Common myeloid progenitor, CD34-positive (primary cell): Measurements from ENCODE around the gene MAPK12.

Experiments
- CTCF ChIA-PET: fragments of 350-600 bp; sonication (Branson Sonifier 250); formaldehyde crosslinking; loops from one replicate; lab custom pipeline; 2021; ENCODE audit warnings: antibody characterized with exemption; lab: Charles Lee
- POLR2A ChIA-PET: fragments of 350-600 bp; sonication (Branson Sonifier 250); formaldehyde crosslinking; loops from one replicate; lab custom pipeline; 2021; ENCODE audit warnings: antibody characterized with exemption; lab: Charles Lee
- DNase-seq, 3 donors: peaks; one replicate each; pipeline versions ENCODE4 v3.0.0 to v3.0.0-alpha.2; 2013
- H3K27ac ChIP-seq, 2 experiments: 1 replicate in 1 of 2; 2 replicates in 1 of 2; pipeline ENCODE4 v1.7.0; 2013; ENCODE audit warnings: inconsistent platforms in 2 of 2, low read length in 2 of 2, mild to moderate bottlenecking in 2 of 2, low read depth in 1 of 2, moderate library complexity in 1 of 2; ENCODE audit not compliant: severe bottlenecking in 2 of 2, insufficient read depth in 1 of 2, poor library complexity in 1 of 2
- H3K27me3 ChIP-seq, 5 experiments: replicated peaks in 2 of 5; 1 replicate in 3 of 5; 2 replicates in 2 of 5; pipeline versions ENCODE4 v1.6.1 to v1.7.0; 2013; ENCODE audit warnings: low read length in 4 of 5, mild to moderate bottlenecking in 2 of 5, moderate library complexity in 2 of 5, inconsistent platforms in 1 of 5; ENCODE audit not compliant: insufficient read depth in 5 of 5, control insufficient read depth in 4 of 5
- H3K36me3 ChIP-seq, 4 experiments: 1 replicate in 2 of 4; 2 replicates in 2 of 4; pipeline versions ENCODE4 v1.6.1 to v1.7.0; 2013; ENCODE audit warnings: low read length in 3 of 4, control low read depth in 1 of 4, mild to moderate bottlenecking in 1 of 4; ENCODE audit not compliant: control insufficient read depth in 4 of 4, insufficient read depth in 4 of 4
- H3K4me1 ChIP-seq, 4 experiments: 1 replicate in 3 of 4; 2 replicates in 1 of 4; pipeline versions ENCODE4 v1.6.1 to v1.7.1; 2013; ENCODE audit warnings: low read length in 3 of 4, mild to moderate bottlenecking in 3 of 4, control low read depth in 1 of 4, inconsistent platforms in 1 of 4, moderate library complexity in 1 of 4; ENCODE audit not compliant: control insufficient read depth in 4 of 4, insufficient read depth in 4 of 4; ENCODE audit errors: control extremely low read depth in 1 of 4
- H3K4me3 ChIP-seq, 7 experiments: 1 replicate in 4 of 7; 2 replicates in 3 of 7; pipeline versions ENCODE4 v1.5.1 to v1.7.0; 2013; ENCODE audit warnings: mild to moderate bottlenecking in 7 of 7, low read length in 6 of 7, moderate library complexity in 6 of 7, inconsistent platforms in 2 of 7, low read depth in 2 of 7, control low read depth in 1 of 7; ENCODE audit not compliant: insufficient read depth in 4 of 7, control insufficient read depth in 1 of 7; ENCODE audit errors: extremely low read depth in 1 of 7
- H3K9me3 ChIP-seq, 5 experiments: 1 replicate in 4 of 5; 2 replicates in 1 of 5; pipeline versions ENCODE4 v1.6.1 to v1.7.1; 2013; ENCODE audit warnings: low read length in 4 of 5, mild to moderate bottlenecking in 2 of 5, inconsistent platforms in 1 of 5, low read depth in 1 of 5, moderate library complexity in 1 of 5; ENCODE audit not compliant: control insufficient read depth in 4 of 5, insufficient read depth in 2 of 5; ENCODE audit errors: control extremely low read depth in 1 of 5
- WGBS: methylation state at CpG from one replicate; pipeline ENCODE4 v1.1.5; 2013; ENCODE audit not compliant: insufficient coverage; 5-methylcytosine and 5-hydroxymethylcytosine counted together

MAPK12 gene

GRCh38 chr22:50215297-50216054 is 46.0 kb downstream of the MAPK12 start:
- CTCF ChIA-PET, result interaction anchor here (2.5 to 2.7 kb wide), 2 partner anchors 29 to 67 kb away, joined by 7 to 10 read pairs; partner anchors contain the start of gene TUBGCP6
- no peak overlapping the region for H3K4me3 ChIP-seq
- no peak for DNase-seq
- POLR2A ChIA-PET, result no interaction called here
- WGBS, result 99% methylated on average over 8 of the region's 17 CpGs
- H3K36me3 ChIP-seq, result peaks cover 14 to 86% (median 61%) of the 10 kb centered on the region in 4 experiments
- peaks cover 0 to 8% (median 3%) of the 10 kb centered on the region in 4 experiments for H3K4me1 ChIP-seq
- H3K27me3 ChIP-seq, result no peaks in the 10 kb centered on the region
- no peaks in the 10 kb centered on the region for H3K9me3 ChIP-seq
- H3K27ac ChIP-seq, result no peak overlapping the region

GRCh38 chr22:50213263-50213662 is 48.2 kb downstream of the MAPK12 start:
- ChIA-PET CTCF (interaction anchor here (1.3 to 3.5 kb wide), 3 partner anchors 64 to 172 kb away, joined by 3 to 18 read pairs (median 3); no protein-coding TSS in a partner anchor), POLR2A (no interaction called here)
- Histone ChIP-seq H3K4me3 (no peak overlapping the region), H3K9me3 (no peaks in the 10 kb centered on the region), H3K36me3 (peaks cover 8 to 87% (median 62%) of the 10 kb centered on the region in 4 experiments), H3K27ac (no peak overlapping the region), H3K4me1 (no peaks in the 10 kb centered on the region), H3K27me3 (no peaks in the 10 kb centered on the region)
- 94% methylated on average over 6 of the region's 9 CpGs for WGBS
- DNase-seq, result no peak

- Histone ChIP-seq H3K36me3 (peaks cover 5 to 82% (median 62%) of the 10 kb centered on the region in 4 experiments), H3K9me3 (no peaks in the 10 kb centered on the region), H3K27ac (no peak overlapping the region), H3K27me3 (no peaks in the 10 kb centered on the region), H3K4me1 (peaks cover 0 to 2% (median 0%) of the 10 kb centered on the region in 4 experiments), H3K4me3 (no peak overlapping the region)
- DNase-seq, result no peak
- CTCF ChIA-PET, result interaction anchor here (0.9 to 3.5 kb wide), 7 partner anchors 9 to 74 kb away, joined by 3 to 18 read pairs (median 4); no protein-coding TSS in a partner anchor
- over 99% methylated on average over 10 of the region's 14 CpGs for WGBS
- POLR2A ChIA-PET, result interaction anchor here (1.3 kb wide), 1 partner anchor 20 kb away, joined by 3 read pairs; no protein-coding TSS in a partner anchor
Observed at GRCh38 chr22:50211147-50211546, 50.3 kb downstream of the MAPK12 start.

GRCh38 chr22:50210378-50211139 is 50.9 kb downstream of the MAPK12 start:
- H3K4me1 ChIP-seq, result peaks cover 0 to 2% (median 0%) of the 10 kb centered on the region in 4 experiments
- 90% methylated on average over 32 of the region's 32 CpGs for WGBS
- no peak for DNase-seq
- no peaks in the 10 kb centered on the region for H3K9me3 ChIP-seq
- H3K27ac ChIP-seq, result no peak overlapping the region
- no peaks in the 10 kb centered on the region for H3K27me3 ChIP-seq
- no peak overlapping the region for H3K4me3 ChIP-seq
- ChIA-PET CTCF (interaction anchor here (1.0 to 3.5 kb wide), 5 partner anchors 10 to 61 kb away, joined by 3 to 18 read pairs (median 5); no protein-coding TSS in a partner anchor), POLR2A (interaction anchor here (1.3 kb wide), 1 partner anchor 20 kb away, joined by 3 read pairs; no protein-coding TSS in a partner anchor)
- peaks cover 5 to 81% (median 64%) of the 10 kb centered on the region in 4 experiments for H3K36me3 ChIP-seq

- CTCF ChIA-PET, result interaction anchor here (1.6 to 2.3 kb wide), 2 partner anchors 10 to 60 kb away, joined by 4 to 24 read pairs; no protein-coding TSS in a partner anchor
- Histone ChIP-seq H3K36me3 (peaks cover 6 to 82% (median 61%) of the 10 kb centered on the region in 4 experiments), H3K9me3 (no peaks in the 10 kb centered on the region), H3K4me1 (peaks cover 0 to 3% (median 0%) of the 10 kb centered on the region in 4 experiments), H3K27ac (no peak overlapping the region), H3K4me3 (no peak overlapping the region), H3K27me3 (no peaks in the 10 kb centered on the region)
- POLR2A ChIA-PET, result interaction anchor here (1.3 kb wide), 1 partner anchor 19 kb away, joined by 3 read pairs; no protein-coding TSS in a partner anchor
- peak; percentile 62 to 86 (median 75) for DNase-seq
- WGBS, result 64% methylated on average over 19 of the region's 20 CpGs
Observed at GRCh38 chr22:50209893-50210292, 51.6 kb downstream of the MAPK12 start.

- H3K36me3 ChIP-seq, result peaks cover 5 to 79% (median 59%) of the 10 kb centered on the region in 4 experiments
- WGBS, result 88% methylated on average over 31 of the region's 31 CpGs
- no peak overlapping the region for H3K4me3 ChIP-seq
- POLR2A ChIA-PET, result interaction anchor here (0.6 to 2.3 kb wide), 2 partner anchors 18 to 101 kb away, joined by 3 to 10 read pairs; no protein-coding TSS in a partner anchor
- no peaks in the 10 kb centered on the region for H3K27me3 ChIP-seq
- H3K4me1 ChIP-seq, result peaks cover 0 to 10% (median 2%) of the 10 kb centered on the region in 4 experiments
- no peak for DNase-seq
- H3K27ac ChIP-seq, result no peak overlapping the region
- no peaks in the 10 kb centered on the region for H3K9me3 ChIP-seq
- CTCF ChIA-PET, result interaction anchor here (1.2 to 2.3 kb wide), 4 partner anchors 13 to 67 kb away, joined by 3 to 24 read pairs (median 4); no protein-coding TSS in a partner anchor
Observed at GRCh38 chr22:50208939-50209892, 52.3 kb downstream of the MAPK12 start.
